IMR-90 (cell line): ENCODE data around the gene SCAMP2.

ENCODE experiments used
- CHD1 ChIP-seq: IDR thresholded peaks from 2 replicates; pipeline ENCODE4 v1.6.1; 2012; ENCODE audit warnings: low read depth, low read length, improper control_type of control experiment
- CTCF ChIP-seq: conservative IDR thresholded peaks from 2 replicates; pipeline ENCODE4 v1.5.1; 2012; ENCODE audit warnings: mild to moderate bottlenecking, low read depth, low read length, improper control_type of control experiment
- POLR2A ChIP-seq: IDR thresholded peaks from 2 replicates; pipeline ENCODE4 v1.6.1; 2012; ENCODE audit warnings: mild to moderate bottlenecking, low read depth, low read length

GRCh38 chr15:74884428-74885223, 11.5 kb upstream of the SCAMP2 start:
- no peak for TF ChIP-seq POLR2A
- TF ChIP-seq CHD1: no peak
- no peak for TF ChIP-seq CTCF
